Cerebellar cortex (tissue), 1 donor: Measurements from ENCODE around the gene TOMM70.
"Not testable (repeated sequence)": the region's sequence is repeated elsewhere in the genome, so short reads cannot be mapped to it uniquely, and the experiment has no call there.

Experiments used
- DNase-seq: peaks from one replicate; pipeline ENCODE4 v3.0.0-alpha.2; 2015; ENCODE audit warnings: low spot score

The TOMM70 gene

GRCh38 chr3:100400780-100401673 lies at the start of gene TOMM70, which contains the start of gene LNP1:
Gene TOMM70, minus strand, starts transcription at chr3:100401089. Its CDS starts 140 bp downstream, at chr3:100400949.
Gene LNP1, plus strand, starts transcription at chr3:100401539. Its CDS starts 28,191 bp downstream, at chr3:100429730.
- DNase-seq, result peak; percentile 99

GRCh38 chr3:100449214-100449613 lies 48.3 kb upstream of the TOMM70 start:
- DNase-seq, result no peak

- DNase-seq, result no peak
Measured at GRCh38 chr3:100448079-100448478, 47.2 kb upstream of the TOMM70 start.

GRCh38 chr3:100447067-100447466 lies 46.2 kb upstream of the TOMM70 start:
- not testable (repeated sequence) for DNase-seq

- DNase-seq, result no peak
Measured at GRCh38 chr3:100443690-100444089, 42.8 kb upstream of the TOMM70 start.

GRCh38 chr3:100440895-100441294 lies 40.0 kb upstream of the TOMM70 start:
- no peak for DNase-seq

GRCh38 chr3:100438623-100438974 lies 37.7 kb upstream of the TOMM70 start:
- DNase-seq, result no peak

GRCh38 chr3:100437721-100438622 lies 37.1 kb upstream of the TOMM70 start:
- DNase-seq, result no peak

- no peak for DNase-seq
Measured at GRCh38 chr3:100436951-100437350, 36.1 kb upstream of the TOMM70 start.

GRCh38 chr3:100429187-100429716 lies 28.4 kb upstream of the TOMM70 start:
- DNase-seq, result no peak

GRCh38 chr3:100427699-100428098 lies 26.8 kb upstream of the TOMM70 start:
- DNase-seq, result no peak

GRCh38 chr3:100426067-100426682 lies 25.3 kb upstream of the TOMM70 start:
- DNase-seq, result no peak

- no peak for DNase-seq
Measured at GRCh38 chr3:100425316-100425715, 24.4 kb upstream of the TOMM70 start.

- no peak for DNase-seq
Measured at GRCh38 chr3:100424261-100424660, 23.4 kb upstream of the TOMM70 start.

- no peak for DNase-seq
Measured at GRCh38 chr3:100423611-100424010, 22.7 kb upstream of the TOMM70 start.

- DNase-seq, result no peak
Measured at GRCh38 chr3:100420885-100421284, 20.0 kb upstream of the TOMM70 start.

GRCh38 chr3:100419406-100419805 lies 18.5 kb upstream of the TOMM70 start:
- DNase-seq, result no peak

GRCh38 chr3:100416863-100417262 lies 16.0 kb upstream of the TOMM70 start:
- DNase-seq, result no peak

- no peak for DNase-seq
Measured at GRCh38 chr3:100416176-100416575, 15.3 kb upstream of the TOMM70 start.

- DNase-seq, result no peak
Measured at GRCh38 chr3:100413613-100414012, 12.7 kb upstream of the TOMM70 start.

GRCh38 chr3:100412912-100413590 lies 12.2 kb upstream of the TOMM70 start:
- no peak for DNase-seq
